Measurements from ENCODE around the gene GRPEL1. TPM values are rescaled to one million over a fixed set of nuclear protein-coding genes. Genes with fewer than 3 reads are reported as not detected.

The GRPEL1 gene
- total and polyA plus RNA-seq, 8 donors = 7.7 to 15.6 (median 11.3) TPM

- 78 to 88% methylated on average over 8 of the region's 8 CpGs for WGBS, 2 donors
- Histone ChIP-seq H3K27me3 (no peaks in the 10 kb centered on the region), H3K4me3 (no peak overlapping the region), H3K36me3 (no peaks in the 10 kb centered on the region), H3K9me3 (no peaks in the 10 kb centered on the region), H3K27ac (no peak overlapping the region), H3K4me1 (no peaks in the 10 kb centered on the region)
- DNase-seq (no peak), FAIRE-seq (no peak), ATAC-seq (no peak)
- no peak for TF ChIP-seq CTCF (IDR thresholded peaks at IDR 0.05)
- intact Hi-C loops (cut with DNase I) = no loop called here
These were observed 43.6 kb upstream of the GRPEL1 start for GRCh38 chr4:7111441-7111840.

- H3K27me3 ChIP-seq = no peaks in the 10 kb centered on the region
- no peaks in the 10 kb centered on the region for H3K9me3 ChIP-seq
- no peaks in the 10 kb centered on the region for H3K36me3 ChIP-seq
- DNase-seq (peak in 2 of 6 donors; percentile 41 to 43), FAIRE-seq (no peak), ATAC-seq (no peak)
- H3K27ac ChIP-seq = no peak overlapping the region
- H3K4me1 ChIP-seq = no peaks in the 10 kb centered on the region
- intact Hi-C loops (cut with DNase I) = no loop called here
- H3K4me3 ChIP-seq = no peak overlapping the region
- WGBS, 2 donors = 86 to 89% methylated on average over 4 of the region's 4 CpGs
- TF ChIP-seq CTCF (IDR thresholded peaks at IDR 0.05) = no peak
These were observed 42.7 kb upstream of the GRPEL1 start for GRCh38 chr4:7110546-7110945.

- no peak for TF ChIP-seq CTCF (IDR thresholded peaks at IDR 0.05)
- no peak overlapping the region for H3K4me3 ChIP-seq
- 68 to 80% methylated on average over 4 of the region's 4 CpGs for WGBS, 2 donors
- no peaks in the 10 kb centered on the region for H3K4me1 ChIP-seq
- DNase-seq = no peak
- no peaks in the 10 kb centered on the region for H3K36me3 ChIP-seq
- no peaks in the 10 kb centered on the region for H3K27me3 ChIP-seq
- ATAC-seq = no peak
- FAIRE-seq = no peak
- no peaks in the 10 kb centered on the region for H3K9me3 ChIP-seq
- intact Hi-C loops (cut with DNase I) = no loop called here
- no peak overlapping the region for H3K27ac ChIP-seq
These were observed 41.3 kb upstream of the GRPEL1 start for GRCh38 chr4:7109169-7109568.

- Histone ChIP-seq H3K36me3 (no peaks in the 10 kb centered on the region), H3K27me3 (no peaks in the 10 kb centered on the region), H3K9me3 (no peaks in the 10 kb centered on the region), H3K4me1 (no peaks in the 10 kb centered on the region), H3K4me3 (no peak overlapping the region), H3K27ac (no peak overlapping the region)
- FAIRE-seq (no peak), DNase-seq (peak in 1 of 6 donors; percentile 46), ATAC-seq (no peak)
- WGBS, 2 donors = 88 to 89% methylated on average over 6 of the region's 6 CpGs
- no peak for TF ChIP-seq CTCF (IDR thresholded peaks at IDR 0.05)
- intact Hi-C loops (cut with DNase I) = no loop called here
These were observed 40.8 kb upstream of the GRPEL1 start for GRCh38 chr4:7108660-7109059.

GRCh38 chr4:7108046-7108625 lies 40.3 kb upstream of the GRPEL1 start:
- ATAC-seq (no peak), FAIRE-seq (no peak)
- intact Hi-C loops (cut with DNase I) = no loop called here

More at GRCh38 chr4:7108046-7108625, 40.3 kb upstream of the GRPEL1 start:
- Histone ChIP-seq H3K27ac (no peak overlapping the region), H3K36me3 (no peaks in the 10 kb centered on the region), H3K4me1 (no peaks in the 10 kb centered on the region), H3K27me3 (no peaks in the 10 kb centered on the region), H3K9me3 (no peaks in the 10 kb centered on the region), H3K4me3 (no peak overlapping the region)
- no peak for TF ChIP-seq CTCF (IDR thresholded peaks at IDR 0.05)
- WGBS, 2 donors = 88% methylated on average over 23 of the region's 23 CpGs
- peak in 2 of 6 donors; percentile 41 to 43 for DNase-seq
